K562 (cell line): Measurements from ENCODE around the gene NPY5R. TPM values are rescaled to one million over a fixed set of nuclear protein-coding genes. Genes with fewer than 3 reads are reported as not detected.

Experiments used
- ATAC-seq: fragments of 200-7000 bp; cut with Tn5 transposase; 3 replicates; pipeline ENCODE4 v1.9.1; 2020; ENCODE audit warnings: moderate library complexity
- BruUV-seq: library from RNA; stranded (reverse); fragments of 400-500 nt; replicated peaks from 2 replicates; lab custom pipeline; 2021; lab: Mats Ljungman, UMichigan
- CTCF ChIA-PET: fragments of 300-600 bp; formaldehyde crosslinking; extraction: SDS; loops from one replicate; lab custom pipeline; 2021; ENCODE audit warnings: low intra/inter-chr PET ratio; lab: Yijun Ruan, JAX
- POLR2A ChIA-PET: fragments of 300-600, 350-650 bp; sonication (Branson Sonifier 250); formaldehyde crosslinking; extraction: SDS; loops from one replicate; lab custom pipeline; 2021; ENCODE audit warnings: antibody characterized with exemption, inconsistent platforms; lab: Yijun Ruan, JAX
- DNase-seq, 4 experiments: peaks; one replicate each; pipeline versions ENCODE4 v3.0.0 to v3.0.0-alpha.2; 2011 to 2018; ENCODE audit warnings: low spot score in 3 of 4, mixed read lengths in 3 of 4; ENCODE audit errors: extremely low read depth in 1 of 4
- FAIRE-seq: peaks from 2 replicates; lab custom pipeline; 2011; peaks lifted over from hg19 to GRCh38; lab: Jason Lieb, UNC
- H2AFZ ChIP-seq: 2 replicates; pipeline ENCODE4 v1.6.0; 2011; ENCODE audit warnings: low read depth, low read length, control low read depth, inconsistent platforms
- H3K27ac ChIP-seq: fragments of 200-600 bp; 3 replicates; pipeline ENCODE4 v1.8.0; 2011; ENCODE audit warnings: low read depth, mild to moderate bottlenecking, control low read depth, inconsistent platforms, low read length, moderate library complexity, mixed read lengths; ENCODE audit errors: extremely low read depth
- H3K27me3 ChIP-seq, 2 experiments: fragments of 300-600 bp in 1 of 2; 2 replicates in 1 of 2; 3 replicates in 1 of 2; pipeline versions ENCODE4 v1.6.0 to v1.8.0; 2011; ENCODE audit warnings: inconsistent platforms in 2 of 2, low read length in 2 of 2, mild to moderate bottlenecking in 1 of 2, mixed read lengths in 1 of 2, moderate library complexity in 1 of 2; ENCODE audit not compliant: control insufficient read depth in 2 of 2, insufficient read depth in 2 of 2
- H3K36me3 ChIP-seq: fragments of 300-600 bp; 3 replicates; pipeline ENCODE4 v1.8.0; 2011; ENCODE audit warnings: mild to moderate bottlenecking, low read length, inconsistent platforms; ENCODE audit not compliant: control insufficient read depth, insufficient read depth
- H3K4me1 ChIP-seq, 2 experiments: fragments of 200-600 bp in 1 of 2; replicated peaks in 1 of 2; 2 replicates in 1 of 2; 3 replicates in 1 of 2; pipeline versions ENCODE4 v1.5.1 to v1.8.0; 2011; ENCODE audit warnings: inconsistent platforms in 2 of 2, low read length in 2 of 2, mild to moderate bottlenecking in 1 of 2, mixed read lengths in 1 of 2, moderate library complexity in 1 of 2; ENCODE audit not compliant: control insufficient read depth in 2 of 2, insufficient read depth in 2 of 2
- H3K4me2 ChIP-seq: 2 replicates; pipeline ENCODE4 v1.6.1; 2011; ENCODE audit warnings: low read length, control low read depth, inconsistent platforms, mixed read lengths; ENCODE audit not compliant: insufficient read depth
- H3K4me3 ChIP-seq: fragments of 200-600 bp; sonication (generic), shearing (Covaris generic); 2 replicates; pipeline ENCODE4 v1.5.1; 2016; ENCODE audit warnings: control low read depth, inconsistent platforms
- H3K79me2 ChIP-seq: fragments of 200-600 bp; 3 replicates; pipeline ENCODE4 v1.8.0; 2011; ENCODE audit warnings: low read length, inconsistent platforms; ENCODE audit not compliant: control insufficient read depth, insufficient read depth
- H3K9ac ChIP-seq, 2 experiments: 2 replicates each; pipeline versions ENCODE4 v1.6.0 to v1.6.1; 2011; ENCODE audit warnings: low read depth in 2 of 2, low read length in 2 of 2, control low read depth in 1 of 2, inconsistent platforms in 1 of 2, mild to moderate bottlenecking in 1 of 2, mixed read lengths in 1 of 2; ENCODE audit not compliant: insufficient read depth in 1 of 2
- H3K9me1 ChIP-seq: one replicate; pipeline ENCODE4 v1.6.0; 2011; ENCODE audit warnings: inconsistent platforms, mild to moderate bottlenecking, low read length, moderate library complexity; ENCODE audit not compliant: control insufficient read depth, insufficient read depth
- H3K9me3 ChIP-seq: replicated peaks from 2 replicates; pipeline ENCODE4 v1.5.1; 2011; ENCODE audit warnings: low read depth, low read length, inconsistent platforms; ENCODE audit not compliant: control insufficient read depth, insufficient read depth
- H4K20me1 ChIP-seq: replicated peaks from 2 replicates; pipeline ENCODE4 v1.6.1; 2011; ENCODE audit warnings: low read length, inconsistent platforms, mixed read lengths; ENCODE audit not compliant: control insufficient read depth, insufficient read depth
- HDGF ChIP-seq: fragments of 450-650 bp; IDR thresholded peaks from 2 replicates; pipeline ENCODE4 v1.6.1; 2016
- KDM5B ChIP-seq: fragments of 200-600 bp; sonication (generic); IDR thresholded peaks from 2 replicates; pipeline ENCODE4 v1.6.1; 2012; ENCODE audit warnings: low read depth, mild to moderate bottlenecking, moderate library complexity, low read length, control low read depth, inconsistent platforms; ENCODE audit not compliant: insufficient replicate concordance
- MTF1 ChIP-seq: fragments of 250-450 bp; sonication (Bioruptor Pico); IDR thresholded peaks from 2 replicates; pipeline ENCODE4 v1.9.0; 2021; ENCODE audit warnings: moderate library complexity, mild to moderate bottlenecking, inconsistent platforms, borderline replicate concordance
- ZBTB2 ChIP-seq: fragments of 450-650 bp; IDR thresholded peaks from 2 replicates; pipeline ENCODE4 v1.6.1; 2016; ENCODE audit warnings: antibody characterized with exemption
- WGBS: fragments of 100-300 bp; shearing (Covaris generic); methylation state at CpG from one replicate; pipeline ENCODE4 v1.1.6; 2016; ENCODE audit warnings: low coverage, mixed read lengths; ENCODE audit not compliant: insufficient coverage; ENCODE audit errors: missing lambda C conversion rate; 5-methylcytosine and 5-hydroxymethylcytosine counted together
- in situ Hi-C: fragments of 300-500 bp; cut with MboI; formaldehyde crosslinking; loops from 4 replicates; pipeline ENCODE4 v1.15.0; 2018; ENCODE audit warnings: inconsistent platforms, mixed read lengths
- intact Hi-C: fragments of 100-400 bp; cut with micrococcal nuclease; formaldehyde crosslinking; loops from 2 replicates; pipeline ENCODE4 v1.14.2; 2022
- polyA plus RNA-seq, 8 experiments: library from polyadenylated mRNA; depleted of rRNA in 4 of 8; stranded (reverse) in 5 of 8; unstranded in 3 of 8; fragments of >200 nt; fragmentation: Nextera tagmentation in 2 of 8; fragmentation: Illumina TruSeq in 1 of 8; extraction: Ambion mirVana in 2 of 8; extraction: Trizol in 1 of 8; gene quantifications; 2 replicates each; pipeline versions ENCODE4 v1.2.1 to v1.2.3, GENCODE V29; 2011 to 2014; ENCODE audit warnings: inconsistent platforms in 1 of 8, missing spikeins in 1 of 8
- total RNA-seq, 7 experiments: library from RNA; depleted of rRNA in 6 of 7; stranded (reverse); fragments of >200 nt in 6 of 7; fragmentation: Illumina TruSeq in 2 of 7; extraction: Trizol in 2 of 7; gene quantifications; 2 replicates each; pipeline versions ENCODE4 v1.2.1 to v1.2.3, GENCODE V29; 2011 to 2021; ENCODE audit warnings: low replicate concordance in 1 of 7
- TF ChIP-seq, protein P1 (sequence below): sonication (generic); formaldehyde crosslinking; IDR thresholded peaks from 2 replicates; pipeline ENCODE4 v1.8.1; 2022; ENCODE audit warnings: missing genetic modification reagents

NPY5R gene
- total and polyA plus RNA-seq, 9 of the 15 experiments (the other 6 are each of a cell fraction or from before 2014, with no cell fraction given), result not detected

DNA sequence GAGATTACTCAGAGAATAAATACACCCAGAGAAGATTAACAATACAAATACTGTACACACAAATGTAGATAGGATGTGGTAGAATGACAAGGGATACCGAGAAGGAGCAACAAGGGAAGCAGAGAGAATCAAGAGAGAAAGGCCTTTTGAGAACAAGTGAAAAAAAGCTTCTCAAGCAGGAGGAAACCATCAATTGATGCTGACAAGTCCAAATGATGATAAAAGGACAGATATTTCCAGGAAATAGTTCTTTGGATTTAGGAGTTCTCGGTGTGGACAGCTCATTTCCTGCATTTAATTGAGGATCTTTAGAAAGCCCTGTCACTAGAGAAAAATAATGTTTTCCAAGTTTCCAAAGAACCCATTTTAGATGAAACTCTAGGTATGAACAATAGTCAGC lies 48.1 kb downstream of the NPY5R start (continued):
- TF ChIP-seq ZBTB2 (no peak), KDM5B (no peak), HDGF (no peak)
- TF ChIP-seq, protein P1, sequence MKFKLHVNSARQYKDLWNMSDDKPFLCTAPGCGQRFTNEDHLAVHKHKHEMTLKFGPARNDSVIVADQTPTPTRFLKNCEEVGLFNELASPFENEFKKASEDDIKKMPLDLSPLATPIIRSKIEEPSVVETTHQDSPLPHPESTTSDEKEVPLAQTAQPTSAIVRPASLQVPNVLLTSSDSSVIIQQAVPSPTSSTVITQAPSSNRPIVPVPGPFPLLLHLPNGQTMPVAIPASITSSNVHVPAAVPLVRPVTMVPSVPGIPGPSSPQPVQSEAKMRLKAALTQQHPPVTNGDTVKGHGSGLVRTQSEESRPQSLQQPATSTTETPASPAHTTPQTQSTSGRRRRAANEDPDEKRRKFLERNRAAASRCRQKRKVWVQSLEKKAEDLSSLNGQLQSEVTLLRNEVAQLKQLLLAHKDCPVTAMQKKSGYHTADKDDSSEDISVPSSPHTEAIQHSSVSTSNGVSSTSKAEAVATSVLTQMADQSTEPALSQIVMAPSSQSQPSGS, result no peak

DNA sequence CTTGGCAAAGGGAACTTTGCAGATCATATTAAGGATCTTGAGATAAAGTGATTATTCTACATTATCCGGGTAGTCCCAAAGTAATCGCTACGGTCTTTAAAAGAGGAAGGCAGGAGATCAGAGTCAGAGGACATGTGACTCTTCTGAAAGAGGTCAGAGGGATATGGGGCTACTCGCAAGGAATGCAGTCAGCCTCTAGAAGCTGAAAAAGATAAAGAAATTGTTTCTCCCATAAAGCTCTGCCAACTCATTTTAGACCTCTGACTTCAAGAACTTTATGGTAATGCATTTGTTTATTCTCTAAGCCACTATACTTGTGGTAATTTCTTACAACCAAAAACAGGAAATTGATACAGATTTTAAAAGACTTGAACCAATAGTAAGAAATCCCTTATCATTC lies 48.6 kb downstream of the NPY5R start:
- in situ Hi-C loops (no loop called here), intact Hi-C loops (no loop called here)
- Histone ChIP-seq H3K9me1 (no peaks in the 10 kb centered on the region), H4K20me1 (no peaks in the 10 kb centered on the region), H3K4me3 (no peak overlapping the region), H3K4me2 (no peak overlapping the region), H3K4me1 (no peaks in the 10 kb centered on the region), H3K9me3 (no peaks in the 10 kb centered on the region), H3K27ac (no peak overlapping the region), H3K36me3 (no peaks in the 10 kb centered on the region), H3K9ac (no peak overlapping the region), H2AFZ (no peak overlapping the region), H3K79me2 (no peaks in the 10 kb centered on the region), H3K27me3 (no peaks in the 10 kb centered on the region; a peak in 1 of 5 replicates)
- POLR2A ChIA-PET, result interaction anchor here (0.7 kb wide), 1 partner anchor 12 kb away, joined by 3 read pairs; no protein-coding TSS in a partner anchor
- CTCF ChIA-PET, result no interaction called here
- DNase-seq, result no peak
- ATAC-seq, result no peak
- TF ChIP-seq MTF1 (CRISPR knock-in tag), result no peak
- WGBS, result 0% methylated on average over 4 of the region's 4 CpGs
- no peak for FAIRE-seq
- BruUV-seq, result no TSS peak
